GM12891 (cell line): ENCODE data around the gene PDIA5.
A peak's percentile ranks its signal among the peaks of the same experiment; 100 is the strongest.

Source experiments
- DNase-seq: peaks from one replicate; pipeline ENCODE4 v3.0.0; 2011; ENCODE audit warnings: low spot score; ENCODE audit not compliant: insufficient read length
- FAIRE-seq: peaks from 2 replicates; lab custom pipeline; 2011; peaks lifted over from hg19 to GRCh38; lab: Jason Lieb, UNC
- PAX5 ChIP-seq: IDR thresholded peaks from 2 replicates; pipeline ENCODE4 v1.6.1; 2011; ENCODE audit warnings: low read length, moderate library complexity, mild to moderate bottlenecking; ENCODE audit not compliant: insufficient read depth, severe bottlenecking
- POLR2A ChIP-seq: IDR thresholded peaks from 2 replicates; pipeline ENCODE4 v1.6.1; 2011; ENCODE audit warnings: low read depth, low read length, control low read depth
- POLR2AphosphoS5 ChIP-seq: IDR thresholded peaks from 2 replicates; pipeline ENCODE4 v1.6.1; 2011; ENCODE audit warnings: low read depth, low read length, control low read depth
- POU2F2 ChIP-seq: IDR thresholded peaks from 2 replicates; pipeline ENCODE4 v1.6.1; 2011; ENCODE audit warnings: low read depth, mild to moderate bottlenecking, control low read depth, low read length, moderate library complexity
- SPI1 ChIP-seq: IDR thresholded peaks from 2 replicates; pipeline ENCODE4 v1.6.1; 2011; ENCODE audit warnings: low read depth, low read length, control low read depth
- TAF1 ChIP-seq: IDR thresholded peaks from 2 replicates; pipeline ENCODE4 v1.6.1; 2011; ENCODE audit warnings: low read depth, low read length, control low read depth

PDIA5 gene

GRCh38 chr3:123129092-123129491 is 62.3 kb downstream of the PDIA5 start:
- TF ChIP-seq POLR2AphosphoS5 (no peak), PAX5 (no peak), POU2F2 (no peak), TAF1 (no peak)
- FAIRE-seq (no peak), DNase-seq (no peak)

- no peak for FAIRE-seq
- TF ChIP-seq POLR2AphosphoS5 (no peak), TAF1 (no peak), POLR2A (no peak)
- DNase-seq: no peak
These were observed 62.7 kb downstream of the PDIA5 start for GRCh38 chr3:123129532-123129931.

GRCh38 chr3:123130079-123130750 is 63.4 kb downstream of the PDIA5 start:
- TF ChIP-seq TAF1: no peak
- 0 out of 2 replicates have a peak, but pooled peaks have one; percentile 9 for TF ChIP-seq SPI1
- DNase-seq: no peak

DNA sequence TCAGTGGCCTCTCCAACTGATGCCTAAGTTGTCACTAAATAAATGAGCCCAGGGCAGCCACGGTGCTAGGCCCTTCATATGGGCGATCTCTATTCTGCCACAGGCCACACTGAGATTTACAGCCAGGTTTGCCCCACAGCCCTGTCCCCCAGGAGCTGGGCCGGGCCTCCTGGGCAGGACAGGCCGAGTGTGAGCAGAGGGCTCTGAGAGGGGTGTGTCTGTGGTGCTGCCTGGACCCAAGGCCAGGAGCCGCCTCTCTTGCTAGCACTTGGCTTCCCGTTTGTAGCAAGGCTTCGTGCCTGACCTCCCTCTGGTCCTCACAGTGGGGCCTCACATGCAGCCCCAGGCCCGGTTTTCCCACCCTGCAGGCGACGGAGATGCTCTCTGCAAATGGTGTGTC is 67.8 kb downstream of the PDIA5 start:
- DNase-seq: no peak
- FAIRE-seq: no peak
- TF ChIP-seq PAX5 (no peak), POLR2A (no peak), POU2F2 (no peak), SPI1 (no peak), POLR2AphosphoS5 (no peak), TAF1 (no peak)

More at GRCh38 chr3:123130079-123130750, 63.4 kb downstream of the PDIA5 start:
- no peak for FAIRE-seq

- TF ChIP-seq SPI1 (no peak), POU2F2 (no peak), POLR2A (no peak), TAF1 (no peak), POLR2AphosphoS5 (no peak), PAX5 (no peak)
- FAIRE-seq: no peak
- no peak for DNase-seq
These were observed 70.2 kb downstream of the PDIA5 start for GRCh38 chr3:123137001-123137400.

GRCh38 chr3:123138839-123139444 is 72.1 kb downstream of the PDIA5 start:
- FAIRE-seq: no peak

GRCh38 chr3:123139522-123139921 is 72.7 kb downstream of the PDIA5 start:
- DNase-seq (no peak), FAIRE-seq (no peak)

More at GRCh38 chr3:123138839-123139444, 72.1 kb downstream of the PDIA5 start:
- no peak for DNase-seq
- TF ChIP-seq POLR2A (no peak), SPI1 (no peak), PAX5 (no peak), POLR2AphosphoS5 (no peak), TAF1 (no peak), POU2F2 (no peak)

DNA sequence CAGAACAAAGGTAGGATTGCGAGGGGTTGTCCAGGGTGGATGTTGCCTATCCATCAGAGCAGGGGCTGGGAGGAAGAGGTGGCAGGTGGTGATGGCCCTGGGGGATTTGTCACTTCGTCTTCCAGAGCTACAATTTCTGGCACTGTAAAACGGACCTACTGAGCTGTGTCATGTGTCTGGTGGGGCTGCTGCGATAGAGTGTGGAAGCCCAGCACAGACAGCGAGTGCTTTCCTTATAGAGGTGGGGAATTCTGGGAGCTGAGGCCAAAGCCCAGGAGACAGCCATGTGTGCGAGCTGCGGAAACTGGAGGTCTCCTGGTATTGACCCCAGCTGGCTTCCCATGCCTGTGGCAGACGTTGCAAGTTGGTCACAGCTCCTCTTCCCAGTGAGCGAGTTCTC is 73.7 kb downstream of the PDIA5 start:
- no peak for FAIRE-seq

More at GRCh38 chr3:123139522-123139921, 72.7 kb downstream of the PDIA5 start:
- TF ChIP-seq PAX5 (no peak), POLR2A (no peak), POU2F2 (no peak), POLR2AphosphoS5 (no peak)

GRCh38 chr3:123141276-123141675 is 74.5 kb downstream of the PDIA5 start:
- no peak for TF ChIP-seq POLR2A
- no peak for TF ChIP-seq PAX5
- no peak for TF ChIP-seq SPI1
- TF ChIP-seq POLR2AphosphoS5: no peak
- TF ChIP-seq POU2F2: no peak
- no peak for TF ChIP-seq TAF1
- DNase-seq: no peak
- no peak for FAIRE-seq

More for the DNA sequence above, 73.7 kb downstream of the PDIA5 start:
- DNase-seq: no peak
- no peak for TF ChIP-seq POLR2AphosphoS5

DNA sequence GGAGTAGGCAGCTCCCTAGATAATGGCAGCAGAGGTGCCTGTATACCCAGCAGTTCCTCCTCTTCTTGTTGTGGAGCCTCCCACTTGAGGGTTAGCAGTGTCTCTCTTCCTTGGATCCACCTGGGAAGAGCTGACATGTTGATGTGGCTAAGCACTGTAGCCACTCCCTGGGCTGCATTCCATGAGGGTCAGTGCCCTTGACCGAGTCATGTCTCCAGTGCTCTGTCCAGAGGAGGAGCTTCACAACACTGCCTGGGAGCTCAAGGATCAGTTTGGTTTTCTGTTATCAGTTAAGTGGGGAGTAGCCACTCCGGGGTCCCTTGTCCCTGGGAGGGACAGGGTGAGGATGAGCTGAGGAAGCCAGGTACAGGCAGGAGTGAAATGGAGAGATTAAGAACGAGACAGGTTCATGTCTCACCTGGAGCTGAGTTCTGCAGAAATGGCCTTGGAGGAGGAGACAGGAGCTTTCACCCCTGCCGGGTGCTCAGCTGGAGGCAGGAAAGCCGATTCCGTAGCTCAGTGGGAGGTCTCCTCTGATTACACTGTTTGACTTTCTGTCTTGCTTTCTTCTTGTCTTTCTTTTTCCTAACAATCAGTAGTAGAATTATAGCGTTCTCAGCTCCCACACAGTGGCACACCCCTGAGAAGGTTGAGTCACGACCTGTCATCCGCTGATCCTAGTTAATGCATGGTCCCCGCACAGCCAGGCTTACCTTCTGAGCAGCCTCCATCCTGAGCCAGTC is 77.0 kb downstream of the PDIA5 start:
- DNase-seq (no peak), FAIRE-seq (no peak)

More for the DNA sequence above, 77.0 kb downstream of the PDIA5 start:
- TF ChIP-seq POLR2AphosphoS5 (no peak), TAF1 (no peak), SPI1 (no peak), POU2F2 (no peak), PAX5 (no peak), POLR2A (no peak)
